ENCODE data around the gene CIB1.

- TF ChIP-seq CTCF (conservative IDR thresholded peaks at IDR 0.05; ENCODE audit: low read depth, low read length), result no peak
- TF ChIP-seq EZH2 (IDR thresholded peaks at IDR 0.05; ENCODE audit: borderline replicate concordance, low read depth, low read length, poor library complexity, severe bottlenecking), result no peak
These were observed 25.4 kb downstream of the CIB1 start for GRCh38 chr15:90208356-90208755.

All from A673 (cell line).